SK-N-SH treated with all-trans-retinoic acid at 6 μM for 48 hours (cell line): Measurements from ENCODE around the gene DPT.

Experiments
- CREB5 ChIP-seq: fragments of 250-450 bp; sonication (Bioruptor Pico); IDR thresholded peaks from 2 replicates; pipeline ENCODE4 v1.5.1; 2020; ENCODE audit warnings: low read depth, mild to moderate bottlenecking, moderate library complexity
- OSR1 ChIP-seq: fragments of 250-450 bp; sonication (Bioruptor Pico); IDR thresholded peaks from 2 replicates; pipeline ENCODE4 v1.8.0; 2022; ENCODE audit warnings: moderate library complexity, mild to moderate bottlenecking, inconsistent platforms
- PATZ1 ChIP-seq: fragments of 250-450 bp; sonication (Bioruptor Pico); IDR thresholded peaks from 2 replicates; pipeline ENCODE4 v1.8.0; 2020; ENCODE audit warnings: mild to moderate bottlenecking, moderate library complexity, borderline replicate concordance
- RARB ChIP-seq: fragments of 250-450 bp; sonication (Bioruptor Pico); IDR thresholded peaks from 2 replicates; pipeline ENCODE4 v1.8.0; 2021; ENCODE audit warnings: mild to moderate bottlenecking, moderate library complexity
- TOX ChIP-seq: fragments of 250-450 bp; sonication (Bioruptor Pico); IDR thresholded peaks from 2 replicates; pipeline ENCODE4 v1.8.0; 2021; ENCODE audit warnings: mild to moderate bottlenecking, moderate library complexity, borderline replicate concordance
- ZFP3 ChIP-seq: fragments of 250-450 bp; sonication (Bioruptor Pico); IDR thresholded peaks from 2 replicates; pipeline ENCODE4 v1.5.0; 2020; ENCODE audit warnings: mild to moderate bottlenecking, moderate library complexity

GRCh38 chr1:168689726-168690602, 39.0 kb downstream of the DPT start:
- no peak for TF ChIP-seq RARB
- TF ChIP-seq ZFP3, result no peak
- TF ChIP-seq OSR1, result no peak
- no peak for TF ChIP-seq CREB5
- peak; percentile 69 for TF ChIP-seq TOX (CRISPR knock-in tag)
- TF ChIP-seq PATZ1 (CRISPR knock-in tag), result no peak
